Upper lobe of left lung (tissue), 6 donors: ENCODE data around the gene JAGN1. TPM values are rescaled to one million over a fixed set of nuclear protein-coding genes. Genes with fewer than 3 reads are reported as not detected.

Experiments used
- ATAC-seq, 2 donors: fragments of 200-7000 bp; cut with Tn5 transposase; one replicate each; pipeline ENCODE4 v1.9.1; 2022; ENCODE audit warnings: mild to moderate bottlenecking in 2 of 2, moderate library complexity in 2 of 2; ENCODE audit not compliant: low FRiP score in 2 of 2
- DNase-seq, 2 donors: peaks; one replicate each; pipeline ENCODE4 v3.0.0-alpha.2; 2019 to 2020
- H3K27ac ChIP-seq, 4 donors: fragments of 200-600 bp; sonication (generic); one replicate each; pipeline ENCODE4 v1.5.1; 2016 to 2019
- H3K27me3 ChIP-seq, 4 donors: fragments of 200-600 bp; sonication (generic); one replicate each; pipeline ENCODE4 v1.5.1; 2017 to 2019
- H3K36me3 ChIP-seq, 4 donors: fragments of 200-600 bp; sonication (generic); one replicate each; pipeline ENCODE4 v1.5.1; 2016 to 2019
- H3K4me1 ChIP-seq, 4 donors: fragments of 200-600 bp; sonication (generic); one replicate each; pipeline ENCODE4 v1.5.1; 2018 to 2019
- H3K4me3 ChIP-seq, 4 donors: fragments of 200-600 bp; sonication (generic); one replicate each; pipeline ENCODE4 v1.5.1; 2017 to 2019; ENCODE audit warnings: mild to moderate bottlenecking in 2 of 4, moderate library complexity in 1 of 4
- H3K9me3 ChIP-seq, 4 donors: fragments of 200-600 bp; sonication (generic); one replicate each; pipeline ENCODE4 v1.5.1; 2018 to 2019
- CTCF ChIP-seq, 6 experiments: fragments of 450-650 bp in 4 of 6; fragments of 200-600 bp in 2 of 6; sonication (generic) in 2 of 6; IDR thresholded peaks; one replicate each; pipeline ENCODE4 v1.5.1; 2016 to 2019; ENCODE audit warnings: antibody characterized with exemption in 6 of 6
- EP300 ChIP-seq, 4 donors: sonication (generic); formaldehyde crosslinking; IDR thresholded peaks; one replicate each; pipeline ENCODE4 v1.5.1; 2017; ENCODE audit warnings: antibody characterized with exemption in 4 of 4, control low read depth in 2 of 4
- POLR2A ChIP-seq, 4 donors: fragments of 450-650 bp; IDR thresholded peaks; one replicate each; pipeline ENCODE4 v1.5.1; 2016 to 2017; ENCODE audit warnings: antibody characterized with exemption in 4 of 4, mild to moderate bottlenecking in 2 of 4
- POLR2AphosphoS5 ChIP-seq, 2 donors: sonication (generic); formaldehyde crosslinking; IDR thresholded peaks; one replicate each; pipeline ENCODE4 v1.5.1; 2017; ENCODE audit warnings: antibody characterized with exemption in 2 of 2
- WGBS, 2 donors: methylation state at CpG; one replicate each; pipeline ENCODE4 v1.1.5; 2017 to 2018; 5-methylcytosine and 5-hydroxymethylcytosine counted together
- total RNA-seq, 6 donors: library from RNA; depleted of rRNA in 4 of 6; stranded (reverse); fragments of >200 nt in 4 of 6; gene quantifications; one replicate each; pipeline versions ENCODE4 v1.1.0 to v1.2.1, GENCODE V29; 2016 to 2021
- donor health status: DM: no; HTN: no; CAD: no; lungs with moderate emphysema.
- donor health status: DM: no; HTN: yes; CAD: no; lungs with severe emphysema.

The JAGN1 gene
- total RNA-seq, 6 donors from 2014 or later, result 4.2 to 33.3 (median 24.2) TPM

DNA sequence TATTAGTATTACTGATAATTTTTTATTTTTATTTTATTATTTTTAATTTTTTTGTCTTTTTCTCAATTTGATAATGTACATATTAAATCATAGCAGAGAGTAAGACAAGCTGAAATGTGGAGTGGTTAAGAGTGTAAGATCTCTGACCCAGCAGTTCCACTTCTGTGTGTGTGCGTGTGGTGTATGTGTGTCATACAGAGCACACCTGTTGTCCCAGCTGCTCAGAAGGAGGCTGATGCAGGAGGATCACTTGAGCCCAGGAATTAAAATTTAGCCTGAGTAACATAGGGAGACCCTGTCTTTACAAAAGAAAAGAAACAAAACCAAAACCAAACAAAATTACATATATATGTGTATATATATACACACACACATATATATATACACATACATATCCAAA, 9.0 kb upstream of the JAGN1 start:
- Histone ChIP-seq H3K27ac (no peak overlapping the region), H3K9me3 (no peaks in the 10 kb centered on the region), H3K4me1 (no peaks in the 10 kb centered on the region), H3K27me3 (no peaks in the 10 kb centered on the region), H3K36me3 (no peaks in the 10 kb centered on the region), H3K4me3 (no peak overlapping the region)
- no peak for DNase-seq
- ATAC-seq, result no peak
- TF ChIP-seq CTCF (IDR thresholded peaks at IDR 0.05) (no peak), POLR2AphosphoS5 (IDR thresholded peaks at IDR 0.05) (no peak), EP300 (IDR thresholded peaks at IDR 0.05) (no peak), POLR2A (IDR thresholded peaks at IDR 0.05) (no peak)
- WGBS, 2 donors, result 92 to 97% methylated on average over 1 of the region's 1 CpG

- Histone ChIP-seq H3K4me1 (no peaks in the 10 kb centered on the region), H3K9me3 (no peaks in the 10 kb centered on the region), H3K27me3 (no peaks in the 10 kb centered on the region), H3K27ac (no peak overlapping the region), H3K4me3 (no peak overlapping the region), H3K36me3 (no peaks in the 10 kb centered on the region)
- WGBS, 2 donors, result 84 to 90% methylated on average over 7 of the region's 7 CpGs
- ATAC-seq, result peak in 1 of 2 donors; percentile 72
- TF ChIP-seq POLR2A (IDR thresholded peaks at IDR 0.05), result no peak
- no peak for TF ChIP-seq POLR2AphosphoS5 (IDR thresholded peaks at IDR 0.05)
- TF ChIP-seq CTCF (IDR thresholded peaks at IDR 0.05), result no peak
- TF ChIP-seq EP300 (IDR thresholded peaks at IDR 0.05), result no peak
- DNase-seq, result no peak
Measured at GRCh38 chr3:9883706-9884554, 6.5 kb upstream of the JAGN1 start.

DNA sequence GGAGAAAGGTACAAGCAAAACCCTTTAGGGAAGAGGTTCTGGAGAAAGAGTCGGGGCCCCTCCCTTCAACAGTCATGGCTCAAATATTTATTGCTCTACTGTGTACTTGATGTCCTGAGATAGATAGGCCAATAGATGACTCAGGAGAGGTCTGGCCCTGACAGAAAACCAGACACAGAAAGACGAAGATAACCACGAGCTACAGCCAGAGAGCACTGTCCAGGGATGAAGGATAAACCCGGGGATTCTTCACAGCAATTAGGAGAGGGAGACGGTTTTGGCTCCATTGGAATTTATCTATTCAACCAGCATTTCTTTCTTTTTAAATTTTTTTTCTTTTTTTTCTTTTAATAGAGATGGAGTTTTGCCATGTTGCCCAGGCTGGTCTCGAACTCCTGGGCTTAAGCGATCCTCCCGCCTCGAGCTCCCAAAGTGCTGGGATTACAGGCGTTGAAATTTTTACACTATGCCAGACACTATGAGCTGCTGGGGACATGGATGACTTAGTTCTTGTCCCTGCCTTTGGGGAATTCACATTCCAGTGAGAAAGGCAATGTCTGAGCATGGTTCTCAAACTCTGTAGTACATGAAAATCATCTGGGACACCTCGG, 5.8 kb upstream of the JAGN1 start:
- Histone ChIP-seq H3K27ac (no peak overlapping the region), H3K36me3 (no peaks in the 10 kb centered on the region), H3K4me3 (no peak overlapping the region), H3K4me1 (no peaks in the 10 kb centered on the region), H3K9me3 (no peaks in the 10 kb centered on the region), H3K27me3 (no peaks in the 10 kb centered on the region)
- peak in 1 of 2 donors; percentile 94 for ATAC-seq
- TF ChIP-seq EP300 (IDR thresholded peaks at IDR 0.05) (no peak), POLR2A (IDR thresholded peaks at IDR 0.05) (no peak), POLR2AphosphoS5 (IDR thresholded peaks at IDR 0.05) (no peak), CTCF (IDR thresholded peaks at IDR 0.05) (no peak)
- DNase-seq, result no peak
- 87% methylated on average over 11 of the region's 11 CpGs for WGBS, 2 donors

GRCh38 chr3:9886328-9886727, 4.1 kb upstream of the JAGN1 start:
- Histone ChIP-seq H3K36me3 (no peaks in the 10 kb centered on the region), H3K27me3 (no peaks in the 10 kb centered on the region), H3K9me3 (no peaks in the 10 kb centered on the region), H3K4me3 (no peak overlapping the region), H3K27ac (no peak overlapping the region), H3K4me1 (peaks cover 3 to 6% (median 4%) of the 10 kb centered on the region in 4 donors)
- ATAC-seq, result no peak
- no peak for DNase-seq
- TF ChIP-seq POLR2A (IDR thresholded peaks at IDR 0.05) (no peak), EP300 (IDR thresholded peaks at IDR 0.05) (no peak), CTCF (IDR thresholded peaks at IDR 0.05) (no peak), POLR2AphosphoS5 (IDR thresholded peaks at IDR 0.05) (no peak)
